Stimulated activated CD8-positive, alpha-beta memory T cell treated with anti-CD3 and anti-CD28 coated beads, Interleukin-2, amount 100 ng/mL, for 48 hours (primary cell): ENCODE measurements around the gene ARHGAP11B.
A peak's percentile ranks its signal among the peaks of the same experiment; 100 is the strongest.
"Not testable (repeated sequence)": the region's sequence is repeated elsewhere in the genome, so short reads cannot be mapped to it uniquely, and the experiment has no call there.

Source experiments
- DNase-seq, 2 donors: peaks; one replicate each; pipeline ENCODE4 v3.0.0-alpha.2; 2020; ENCODE audit warnings: low read depth in 2 of 2

Gene ARHGAP11B

GRCh38 chr15:30625436-30626193, at the start of gene ARHGAP11B:
Gene ARHGAP11B, plus strand, starts transcription at chr15:30626128.
- peak; percentile 86 to 92 for DNase-seq

DNA sequence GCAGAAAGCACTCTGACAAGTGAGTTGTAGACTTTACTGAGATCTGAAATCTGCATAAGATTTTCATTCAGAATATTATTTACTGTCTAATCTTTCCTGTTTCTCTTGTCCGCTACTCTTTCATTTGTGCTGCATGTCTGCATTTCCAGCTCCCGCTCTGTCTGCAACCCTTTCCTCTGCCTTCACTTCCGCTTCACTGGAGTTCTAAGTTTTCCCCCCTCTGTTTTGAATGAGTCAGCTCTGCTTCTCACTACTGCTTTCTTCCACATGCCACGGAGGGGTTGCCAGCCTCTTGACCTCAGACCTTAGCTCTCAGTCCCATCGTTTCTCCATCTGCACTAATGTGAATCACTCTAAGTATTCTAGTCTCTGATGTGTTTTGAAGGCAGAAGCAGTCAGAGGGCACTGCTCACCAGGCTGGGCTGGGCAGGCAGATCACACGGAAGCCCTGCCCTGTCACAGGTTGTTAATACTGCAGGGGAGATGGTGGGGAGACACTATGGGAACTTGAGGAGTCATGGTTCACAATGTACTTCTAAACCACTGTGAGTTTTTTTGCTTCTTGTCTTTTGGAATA, 46.4 kb upstream of the ARHGAP11B start:
- not testable (repeated sequence) for DNase-seq

- DNase-seq, result not testable (repeated sequence)
Observed at GRCh38 chr15:30580716-30581115, 45.2 kb upstream of the ARHGAP11B start.

DNA sequence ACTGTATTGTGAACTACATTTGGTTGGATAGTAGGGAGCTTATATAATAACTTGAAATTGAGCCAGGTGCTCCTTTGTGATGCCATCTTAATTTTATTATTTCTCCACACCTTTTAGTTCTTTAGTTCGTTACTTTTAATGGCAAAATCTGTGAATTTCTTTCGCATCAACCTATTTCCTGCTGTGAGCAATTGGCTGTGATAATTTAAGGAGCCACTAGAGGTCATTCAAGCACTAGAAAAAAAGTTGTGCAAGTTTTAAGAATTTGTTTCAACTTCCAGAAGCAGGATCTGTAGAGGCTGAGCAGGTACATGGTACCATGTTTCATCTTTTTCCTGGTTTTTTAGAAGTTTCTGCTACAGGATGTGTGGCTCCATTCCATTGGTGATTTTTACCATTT, 27.0 kb upstream of the ARHGAP11B start:
- DNase-seq, result not testable (repeated sequence)

DNA sequence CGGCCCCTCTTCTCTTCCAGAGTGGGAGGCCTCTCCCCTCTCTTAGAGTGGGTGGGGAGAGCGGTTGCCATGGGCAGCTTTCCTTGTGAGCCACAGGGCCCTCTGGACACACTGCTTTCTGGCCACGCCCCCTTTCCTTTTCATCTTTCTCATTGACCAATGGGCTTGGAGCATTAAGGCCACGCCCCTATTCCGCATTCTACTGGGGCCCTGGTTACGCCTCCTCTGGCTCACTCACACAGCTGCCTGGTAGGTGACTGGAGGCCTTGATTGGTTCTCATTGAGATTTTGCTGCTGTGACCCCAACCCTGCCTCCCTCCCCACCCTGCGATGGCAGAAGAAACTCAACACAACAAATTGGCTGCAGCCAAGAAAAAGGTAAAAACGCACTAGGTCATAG, 22.1 kb upstream of the ARHGAP11B start, which contains the start of gene GOLGA8H:
Gene GOLGA8H (plus strand): TSS at position 233 of the 400 bp plus-strand sequence. CDS start 98 bp downstream, at position 331.
- not testable (repeated sequence) for DNase-seq

DNA sequence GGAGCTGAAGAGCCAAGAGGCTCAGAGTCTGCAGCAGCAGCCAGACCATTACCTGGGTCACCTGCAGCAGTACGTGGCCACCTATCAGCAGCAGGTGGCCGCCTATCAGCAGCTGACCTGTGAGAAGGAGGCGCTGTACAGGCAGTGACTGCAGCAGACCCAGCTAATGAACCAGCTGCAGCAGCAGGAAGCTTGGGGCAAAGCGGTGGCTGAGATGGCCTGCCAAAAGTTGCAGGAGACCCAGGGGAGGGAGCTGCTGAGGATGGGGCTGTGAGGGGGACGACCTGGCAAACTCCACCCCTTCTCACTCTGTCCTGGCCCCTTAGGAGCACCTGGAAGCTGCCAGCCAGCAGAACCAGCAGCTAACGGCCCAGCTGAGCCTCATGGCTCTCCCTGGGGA, 13.7 kb upstream of the ARHGAP11B start:
- not testable (repeated sequence) for DNase-seq

DNA sequence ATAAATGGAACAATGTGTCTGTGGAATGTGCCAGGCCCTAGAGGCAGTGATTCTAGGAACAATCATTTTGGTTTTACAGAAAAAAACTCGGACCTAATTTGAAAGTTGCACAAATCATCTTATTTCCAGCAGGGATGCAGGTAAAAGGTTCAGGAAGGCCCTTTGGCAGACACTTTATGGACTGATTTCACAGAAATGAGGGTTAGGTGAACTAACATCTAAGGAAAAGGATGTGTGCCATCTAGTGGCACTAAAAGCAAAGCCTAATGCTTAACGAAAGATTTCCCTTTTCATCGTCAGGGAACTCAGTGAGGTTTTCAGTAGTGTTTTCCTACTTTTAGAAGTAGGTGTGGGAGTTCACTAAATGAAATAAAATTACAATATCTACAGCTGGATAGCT, 4.6 kb upstream of the ARHGAP11B start:
- not testable (repeated sequence) for DNase-seq

GRCh38 chr15:30626194-30626565, 252 bp downstream of the ARHGAP11B start:
- DNase-seq, result not testable (repeated sequence)

DNA sequence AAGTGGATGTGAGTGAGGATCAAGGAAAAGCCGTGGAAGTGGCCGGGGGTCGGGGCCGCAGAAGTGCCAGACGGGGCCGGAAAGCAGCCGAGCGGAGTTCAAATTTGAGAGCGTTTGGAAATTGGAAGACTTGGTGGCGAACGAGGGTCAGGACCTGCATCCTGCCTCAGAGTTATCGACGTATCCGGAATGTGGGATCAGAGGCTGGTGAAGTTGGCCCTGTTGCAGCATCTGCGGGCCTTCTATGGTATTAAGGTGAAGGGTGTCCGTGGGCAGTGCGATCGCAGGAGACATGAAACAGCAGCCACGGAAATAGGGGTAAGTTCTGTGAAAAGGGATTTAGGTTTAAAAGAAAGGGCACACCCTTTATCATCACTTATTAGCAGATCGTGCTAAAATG, 704 bp downstream of the ARHGAP11B start:
- not testable (repeated sequence) for DNase-seq

DNA sequence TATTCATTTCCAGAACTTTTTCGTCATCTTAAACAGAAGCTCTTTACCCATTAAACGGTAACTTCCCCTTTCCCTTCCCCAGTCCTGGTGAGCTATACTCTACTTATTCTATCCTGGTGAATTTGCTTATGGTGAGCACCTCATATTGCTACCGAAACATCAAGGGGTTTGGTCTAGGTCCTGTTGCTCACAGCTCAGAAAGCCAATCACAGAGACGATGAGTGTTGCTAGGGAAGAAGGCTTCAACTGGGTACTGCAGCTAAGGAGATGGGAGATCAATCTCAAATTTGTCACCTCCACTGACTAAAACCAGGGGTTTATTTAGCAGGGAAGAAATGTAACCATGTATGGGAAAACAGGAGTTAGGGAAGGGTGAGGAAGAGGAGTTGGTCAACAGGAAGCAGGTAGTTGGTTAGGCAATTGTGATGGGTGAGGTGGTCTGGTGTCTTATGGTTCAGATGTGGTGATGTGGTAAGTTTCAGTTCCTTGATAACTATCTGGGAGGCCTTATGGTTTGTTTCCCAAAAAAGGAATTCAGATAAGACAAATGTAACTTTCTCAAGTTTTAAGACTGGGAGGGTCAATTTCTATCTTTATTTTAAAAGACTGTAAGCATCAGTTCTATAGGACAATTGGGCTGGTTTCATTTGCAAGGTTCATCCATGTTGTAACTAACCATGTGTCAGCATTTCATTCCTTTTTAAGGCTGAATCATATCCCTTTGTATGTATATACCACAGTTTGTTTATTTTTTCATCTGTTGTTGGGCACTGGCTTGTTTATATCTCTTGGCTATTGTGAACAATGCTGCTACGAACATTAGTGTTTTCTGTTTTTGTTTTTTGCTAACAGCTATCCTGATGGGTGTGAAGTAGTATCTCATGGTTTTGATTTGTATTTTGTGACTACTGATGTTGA, 24.3 kb downstream of the ARHGAP11B start:
- DNase-seq, result no peak

GRCh38 chr15:30661154-30661553, 35.2 kb downstream of the ARHGAP11B start:
- not testable (repeated sequence) for DNase-seq

DNA sequence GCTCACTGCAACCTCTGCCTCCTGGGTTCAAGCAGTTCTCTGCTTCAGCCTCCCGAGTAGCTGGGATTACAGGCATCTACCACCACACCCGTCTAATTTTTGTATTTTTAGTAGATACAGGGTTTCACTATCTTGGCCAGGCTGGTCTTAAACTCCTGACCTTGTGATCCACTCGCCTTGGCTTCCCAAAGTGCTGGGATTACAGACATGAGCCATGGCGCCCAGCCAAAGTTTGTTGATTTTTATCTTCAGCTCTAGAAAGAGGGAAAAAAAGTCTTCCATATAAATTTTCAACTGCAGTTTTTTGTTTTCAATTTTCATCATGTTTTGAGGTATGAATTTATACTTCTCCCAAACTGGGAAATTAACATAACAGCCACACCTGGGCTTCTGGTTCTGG, 43.7 kb downstream of the ARHGAP11B start:
- not testable (repeated sequence) for DNase-seq

DNA sequence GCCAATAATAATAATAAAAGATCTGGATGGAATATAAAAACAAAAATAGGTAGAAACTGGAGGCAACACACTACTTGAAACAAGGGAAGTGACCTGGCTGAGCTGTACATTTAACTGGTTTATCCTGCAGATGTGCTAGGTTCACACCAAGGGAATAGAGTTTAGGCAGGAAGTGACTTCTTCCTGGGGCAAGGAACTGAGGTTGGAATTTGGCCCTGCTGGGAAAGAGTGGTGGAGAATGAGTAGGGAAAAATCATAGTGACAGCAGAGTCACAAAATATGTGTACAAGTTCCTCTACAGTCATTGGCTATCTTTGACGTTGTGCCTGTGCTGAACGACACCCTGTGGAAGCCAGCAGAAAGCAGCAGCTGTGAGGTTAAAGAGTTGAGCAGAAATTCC, 44.1 kb downstream of the ARHGAP11B start:
- no peak for DNase-seq

DNA sequence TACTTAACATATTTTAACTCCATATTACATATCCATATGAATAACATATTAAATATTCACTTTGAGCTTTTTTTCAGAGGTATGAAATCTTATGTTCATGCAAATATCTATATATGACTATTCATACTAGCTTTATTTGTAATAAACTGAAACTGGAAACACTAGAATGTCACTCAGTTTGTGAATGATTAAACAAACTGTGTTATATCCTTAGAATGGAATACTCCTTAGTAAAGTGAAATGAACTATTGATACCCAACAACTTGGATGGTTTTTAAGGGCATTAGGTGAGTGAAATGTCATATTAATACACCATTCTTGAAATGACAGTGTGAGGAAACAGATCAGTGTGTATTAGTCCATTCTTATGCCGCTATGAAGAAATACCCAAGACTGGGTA, 45.4 kb downstream of the ARHGAP11B start:
- DNase-seq, result no peak

GRCh38 chr15:30675126-30675525, 49.2 kb downstream of the ARHGAP11B start:
- no peak for DNase-seq

GRCh38 chr15:30675891-30676290, 50.0 kb downstream of the ARHGAP11B start:
- not testable (repeated sequence) for DNase-seq

GRCh38 chr15:30680997-30681396, 55.1 kb downstream of the ARHGAP11B start:
- not testable (repeated sequence) for DNase-seq

DNA sequence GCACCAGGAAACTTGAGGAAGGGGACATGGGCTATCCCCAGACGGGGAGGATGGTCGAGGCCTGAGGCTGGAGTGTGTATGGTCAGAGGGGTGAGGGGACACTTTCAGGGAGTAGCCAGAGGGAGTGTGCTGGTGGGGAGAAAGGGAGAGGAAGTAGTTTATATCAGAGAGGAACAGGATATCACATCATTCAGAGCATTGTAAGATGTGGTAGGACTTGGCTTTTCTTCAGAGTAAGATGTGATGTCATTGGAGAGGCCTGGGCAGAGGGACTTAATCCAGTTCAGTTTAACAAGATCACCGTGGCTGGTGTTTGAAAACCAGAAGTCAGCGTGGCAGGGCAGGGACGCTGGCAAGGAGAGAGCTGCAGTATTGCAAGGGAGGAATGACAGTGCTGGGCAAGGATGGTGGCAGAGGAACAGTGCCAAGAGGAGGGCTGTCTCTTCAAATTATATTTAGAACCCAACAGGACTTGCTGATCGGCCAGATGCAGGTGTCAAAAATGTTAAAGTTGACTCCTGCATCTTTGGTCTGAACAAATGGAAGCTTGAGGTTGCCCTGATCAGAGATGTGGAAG, 59.9 kb downstream of the ARHGAP11B start:
- DNase-seq, result not testable (repeated sequence)

DNA sequence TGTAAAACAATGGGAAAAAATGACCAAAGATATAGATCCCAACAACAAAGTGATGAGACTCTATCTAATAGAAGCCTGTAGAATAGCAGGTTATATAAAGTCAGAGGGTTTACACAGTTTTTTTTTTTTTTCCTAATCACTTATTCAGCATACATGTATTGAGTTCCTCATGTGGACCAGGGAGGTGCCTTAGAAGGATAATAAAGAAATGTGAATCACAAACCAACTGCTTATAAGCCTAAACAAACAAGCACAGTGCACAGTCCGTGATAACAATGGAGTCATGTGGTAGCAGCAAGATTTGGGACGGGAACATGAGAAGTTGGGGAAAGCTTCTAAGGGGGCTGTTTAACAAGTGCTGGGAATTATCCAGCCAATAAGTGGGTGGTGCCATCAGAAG, 60.7 kb downstream of the ARHGAP11B start:
- not testable (repeated sequence) for DNase-seq
